HL-60/S4 (cell line): ENCODE results near the gene BCL3.

ENCODE experiments used
- in situ Hi-C: fragments of 300-500 bp; cut with MboI; formaldehyde crosslinking; loops from 2 replicates; pipeline ENCODE4 v1.14.3; 2022; ENCODE audit warnings: low sequenced_read_pairs

Gene BCL3

GRCh38 chr19:44741258-44741731, 7.2 kb upstream of the BCL3 start:
- in situ Hi-C loops = no loop called here

GRCh38 chr19:44741841-44742329, 6.6 kb upstream of the BCL3 start:
- in situ Hi-C loops = no loop called here

- in situ Hi-C loops = no loop called here
These were observed 6.0 kb upstream of the BCL3 start for GRCh38 chr19:44742330-44743061.

GRCh38 chr19:44744871-44745332, 3.6 kb upstream of the BCL3 start:
- in situ Hi-C loops = no loop called here

GRCh38 chr19:44745341-44745831, 3.1 kb upstream of the BCL3 start:
- in situ Hi-C loops = no loop called here

GRCh38 chr19:44745887-44746600, 2.5 kb upstream of the BCL3 start:
- in situ Hi-C loops = no loop called here

- in situ Hi-C loops = no loop called here
These were observed 1.9 kb upstream of the BCL3 start for GRCh38 chr19:44746616-44746945.

- in situ Hi-C loops = no loop called here
These were observed 1.4 kb upstream of the BCL3 start for GRCh38 chr19:44746946-44747738.

GRCh38 chr19:44747739-44748425, 626 bp upstream of the BCL3 start:
- in situ Hi-C loops = no loop called here

- in situ Hi-C loops = no loop called here
These were observed 784 bp downstream of the BCL3 start for GRCh38 chr19:44749292-44749691.

GRCh38 chr19:44749994-44750393, 1.5 kb downstream of the BCL3 start:
- in situ Hi-C loops = no loop called here

- in situ Hi-C loops = no loop called here
These were observed 3.8 kb downstream of the BCL3 start for GRCh38 chr19:44752123-44752815.

- in situ Hi-C loops = no loop called here
These were observed 4.5 kb downstream of the BCL3 start for GRCh38 chr19:44752816-44753625.

- in situ Hi-C loops = no loop called here
These were observed 5.1 kb downstream of the BCL3 start for GRCh38 chr19:44753626-44753931.

- in situ Hi-C loops = no loop called here
These were observed 5.6 kb downstream of the BCL3 start for GRCh38 chr19:44753932-44754749.

GRCh38 chr19:44754750-44755080, 6.2 kb downstream of the BCL3 start:
- in situ Hi-C loops = no loop called here

GRCh38 chr19:44755219-44755618, 6.7 kb downstream of the BCL3 start:
- in situ Hi-C loops = no loop called here

- in situ Hi-C loops = no loop called here
These were observed 7.6 kb downstream of the BCL3 start for GRCh38 chr19:44756089-44756562.
